OCI-LY1 (cell line): ENCODE data around the gene TRMU.

Experiments
- H2AFZ ChIP-seq: fragments of 200-600 bp; sonication (generic), shearing (Covaris generic); 2 replicates; pipeline ENCODE4 v1.6.0; 2014; ENCODE audit warnings: antibody characterized with exemption, mild to moderate bottlenecking, low read length
- H3F3A ChIP-seq: fragments of 200-600 bp; sonication (generic), shearing (Covaris generic); 2 replicates; pipeline ENCODE4 v1.6.0; 2014; ENCODE audit warnings: mild to moderate bottlenecking, antibody characterized with exemption, low read length, moderate library complexity; ENCODE audit not compliant: insufficient read depth
- H3K27ac ChIP-seq: fragments of 200-600 bp; sonication (generic); 2 replicates; pipeline ENCODE4 v1.5.1; 2014; ENCODE audit warnings: low read length, mixed run types, mild to moderate bottlenecking, low read depth; ENCODE audit not compliant: poor library complexity, severe bottlenecking
- H3K27me3 ChIP-seq: fragments of 200-600 bp; sonication (generic); 2 replicates; pipeline ENCODE4 v1.6.0; 2014; ENCODE audit warnings: antibody characterized with exemption, mild to moderate bottlenecking, low read length, moderate library complexity; ENCODE audit not compliant: insufficient read depth
- H3K36me3 ChIP-seq: fragments of 200-600 bp; sonication (generic); 2 replicates; pipeline ENCODE4 v1.6.1; 2014; ENCODE audit warnings: mild to moderate bottlenecking, antibody characterized with exemption, low read length, moderate library complexity, mixed read lengths; ENCODE audit not compliant: insufficient read depth
- H3K4me1 ChIP-seq: fragments of 200-600 bp; sonication (generic); 2 replicates; pipeline ENCODE4 v1.5.1; 2014; ENCODE audit warnings: mild to moderate bottlenecking, low read length, moderate library complexity; ENCODE audit not compliant: insufficient read depth, severe bottlenecking
- H3K4me2 ChIP-seq: fragments of 200-600 bp; sonication (generic), shearing (Covaris generic); 2 replicates; pipeline ENCODE4 v1.6.1; 2014; ENCODE audit warnings: low read length
- H3K4me3 ChIP-seq: fragments of 200-600 bp; sonication (generic); 2 replicates; pipeline ENCODE4 v1.5.1; 2014; ENCODE audit warnings: low read length, low read depth, mild to moderate bottlenecking, mixed read lengths; ENCODE audit not compliant: poor library complexity, severe bottlenecking
- H3K79me2 ChIP-seq: fragments of 200-600 bp; shearing (Covaris generic); 2 replicates; pipeline ENCODE4 v1.6.1; 2016; ENCODE audit warnings: mixed run types, low read length, mixed read lengths; ENCODE audit not compliant: insufficient read depth
- H3K9ac ChIP-seq: fragments of 200-600 bp; sonication (generic), shearing (Covaris generic); 2 replicates; pipeline ENCODE4 v1.6.1; 2014; ENCODE audit warnings: mild to moderate bottlenecking, low read length, mixed read lengths
- H3K9me2 ChIP-seq: fragments of 200-600 bp; sonication (generic), shearing (Covaris generic); 2 replicates; pipeline ENCODE4 v1.6.1; 2014; ENCODE audit warnings: low read depth, mild to moderate bottlenecking, low read length, mixed read lengths
- H3K9me3 ChIP-seq: fragments of 200-600 bp; shearing (Covaris generic); 2 replicates; pipeline ENCODE4 v1.6.1; 2014; ENCODE audit warnings: low read length, mixed read lengths
- H4K20me1 ChIP-seq: fragments of 200-600 bp; sonication (generic), shearing (Covaris generic); 2 replicates; pipeline ENCODE4 v1.6.0; 2016; ENCODE audit warnings: mild to moderate bottlenecking, low read length; ENCODE audit not compliant: insufficient read depth
- CTCF ChIP-seq: fragments of 200-600 bp; sonication (generic), shearing (Covaris generic); IDR thresholded peaks from 2 replicates; pipeline ENCODE4 v1.5.1; 2017; ENCODE audit warnings: mild to moderate bottlenecking, antibody characterized with exemption, low read length, moderate library complexity, mixed read lengths
- EZH2 ChIP-seq: fragments of 200-600 bp; sonication (generic), shearing (Covaris generic); IDR thresholded peaks from 2 replicates; pipeline ENCODE4 v1.8.0; 2017; ENCODE audit warnings: borderline replicate concordance, mixed run types, mild to moderate bottlenecking, antibody characterized with exemption, low read length, moderate library complexity, mixed read lengths

Gene TRMU

DNA sequence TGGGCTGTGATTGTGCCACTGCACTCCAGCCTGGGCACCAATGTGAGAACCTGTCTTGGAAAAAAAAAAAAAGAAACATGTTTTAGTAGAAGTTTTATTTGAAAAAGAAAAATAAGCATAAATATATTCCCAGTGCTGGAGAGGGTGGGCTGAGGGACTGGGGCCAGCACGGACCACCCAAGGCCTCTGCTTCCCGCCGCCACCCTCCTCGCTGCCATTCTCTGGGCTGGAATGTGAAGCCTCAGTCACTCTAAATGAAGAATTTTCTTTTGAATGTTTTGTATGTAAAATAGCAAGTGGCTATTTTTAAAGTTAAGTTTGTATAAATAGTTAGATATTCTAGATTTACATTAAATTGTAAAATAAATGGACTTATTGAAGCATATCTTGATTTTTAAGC, 5.1 kb upstream of the TRMU start:
- H3K36me3 ChIP-seq: peaks cover 80% of the 10 kb centered on the region

DNA sequence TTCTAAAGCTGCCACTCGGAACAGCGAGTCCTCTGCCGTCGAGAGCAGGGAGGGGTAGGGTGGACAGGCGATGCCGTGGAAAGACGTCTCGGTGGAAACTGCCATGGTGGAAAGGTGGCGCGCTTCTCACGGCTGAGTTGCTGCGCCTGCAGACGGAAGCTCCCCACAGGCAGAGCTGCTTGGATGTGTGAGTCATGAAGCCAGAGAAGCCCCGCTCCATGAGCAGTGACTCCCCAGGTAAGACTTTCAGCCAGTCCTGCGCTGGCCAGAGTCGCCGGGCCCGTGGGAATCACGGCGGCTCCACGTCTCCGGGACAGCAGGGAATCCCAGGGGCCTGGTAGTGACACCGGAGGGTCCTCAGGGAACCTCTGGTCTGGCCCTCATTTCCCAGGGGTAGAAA, 4.0 kb upstream of the TRMU start:
- H3F3A ChIP-seq: 0 out of 2 replicates have a peak, but pooled peaks cover 4% of the 10 kb centered on the region
- H3K79me2 ChIP-seq: peaks cover 5% of the 10 kb centered on the region
- H4K20me1 ChIP-seq: no peaks in the 10 kb centered on the region
- H3K36me3 ChIP-seq: peaks cover 69% of the 10 kb centered on the region
- no peak overlapping the region for H3K4me2 ChIP-seq
- H3K27ac ChIP-seq: no peak overlapping the region
- no peak overlapping the region for H2AFZ ChIP-seq
- no peak overlapping the region for H3K9ac ChIP-seq
- no peaks in the 10 kb centered on the region for H3K9me2 ChIP-seq
- H3K27me3 ChIP-seq: no peaks in the 10 kb centered on the region
- no peak overlapping the region for H3K4me3 ChIP-seq
- TF ChIP-seq CTCF (no peak), EZH2 (no peak)
- no peaks in the 10 kb centered on the region for H3K9me3 ChIP-seq
- peaks cover 10% of the 10 kb centered on the region for H3K4me1 ChIP-seq

More for the DNA sequence above, 5.1 kb upstream of the TRMU start:
- H3F3A ChIP-seq: 0 out of 2 replicates have a peak, but pooled peaks cover 4% of the 10 kb centered on the region
- H3K79me2 ChIP-seq: no peaks in the 10 kb centered on the region
- H3K9ac ChIP-seq: no peak overlapping the region
- H3K4me3 ChIP-seq: no peak overlapping the region
- H3K27ac ChIP-seq: no peak overlapping the region
- H4K20me1 ChIP-seq: no peaks in the 10 kb centered on the region
- H3K9me3 ChIP-seq: no peaks in the 10 kb centered on the region
- TF ChIP-seq EZH2: no peak
- no peak for TF ChIP-seq CTCF
- H3K27me3 ChIP-seq: no peaks in the 10 kb centered on the region
- H3K4me2 ChIP-seq: no peak overlapping the region
- no peaks in the 10 kb centered on the region for H3K9me2 ChIP-seq
- H3K4me1 ChIP-seq: peaks cover 6% of the 10 kb centered on the region
- H2AFZ ChIP-seq: no peak overlapping the region

GRCh38 chr22:46336119-46337078, 885 bp downstream of the TRMU start:
- H4K20me1 ChIP-seq: no peaks in the 10 kb centered on the region

More at GRCh38 chr22:46336119-46337078, 885 bp downstream of the TRMU start:
- H2AFZ ChIP-seq: no peak overlapping the region
- peaks cover 59% of the 10 kb centered on the region for H3K36me3 ChIP-seq
- H3K27me3 ChIP-seq: no peaks in the 10 kb centered on the region
- peak overlapping the region; percentile 66 for H3K9ac ChIP-seq
- H3F3A ChIP-seq: 0 out of 2 replicates have a peak, but pooled peaks cover 4% of the 10 kb centered on the region
- TF ChIP-seq EZH2: no peak
- peak overlapping the region; percentile 84 for H3K4me2 ChIP-seq
- H3K4me3 ChIP-seq: peak overlapping the region; percentile 78
- peaks cover 17% of the 10 kb centered on the region for H3K4me1 ChIP-seq
- H3K27ac ChIP-seq: no peak overlapping the region
- peaks cover 14% of the 10 kb centered on the region for H3K79me2 ChIP-seq
- no peaks in the 10 kb centered on the region for H3K9me2 ChIP-seq
- no peaks in the 10 kb centered on the region for H3K9me3 ChIP-seq
